ENCODE results near the gene ATM. TPM values are rescaled to one million over a fixed set of nuclear protein-coding genes. Genes with fewer than 3 reads are reported as not detected.

ATM gene
- total RNA-seq, 1 donor from 2014 or later: 68.9 TPM

GRCh38 chr11:108204929-108205499 lies 17.9 kb upstream of the ATM start:
- Histone ChIP-seq H3K4me1 (ENCODE audit: control insufficient read depth in 3 of 3, insufficient read depth in 3 of 3, low read length in 3 of 3) (peaks cover 0 to 6% (median 4%) of the 10 kb centered on the region in 3 donors), H3K9ac (ENCODE audit: low read depth in 1 of 3, low read length in 3 of 3) (no peak overlapping the region), H3K9me3 (ENCODE audit: control insufficient read depth in 3 of 3, low read length in 3 of 3) (no peaks in the 10 kb centered on the region), H3K4me3 (ENCODE audit: low read length in 3 of 3) (no peak overlapping the region), H3K36me3 (ENCODE audit: control insufficient read depth in 3 of 3, insufficient read depth in 3 of 3, low read length in 3 of 3) (peaks cover 17 to 22% (median 19%) of the 10 kb centered on the region in 3 donors), H3K27me3 (ENCODE audit: control insufficient read depth in 3 of 3, insufficient read depth in 3 of 3, low read length in 3 of 3) (no peaks in the 10 kb centered on the region), H3K27ac (ENCODE audit: low read depth, low read length) (no peak overlapping the region)

GRCh38 chr11:108206171-108206570 lies 16.7 kb upstream of the ATM start:
- H3K36me3 ChIP-seq (ENCODE audit: control insufficient read depth in 3 of 3, insufficient read depth in 3 of 3, low read length in 3 of 3): peaks cover 21 to 24% (median 22%) of the 10 kb centered on the region in 3 donors
- H3K27ac ChIP-seq (ENCODE audit: low read depth, low read length): no peak overlapping the region

GRCh38 chr11:108206969-108207682 lies 15.7 kb upstream of the ATM start:
- H3K9me3 ChIP-seq (ENCODE audit: control insufficient read depth in 3 of 3, low read length in 3 of 3): no peaks in the 10 kb centered on the region
- H3K4me1 ChIP-seq (ENCODE audit: control insufficient read depth in 3 of 3, insufficient read depth in 3 of 3, low read length in 3 of 3): peaks cover 0 to 6% (median 4%) of the 10 kb centered on the region in 3 donors
- H3K9ac ChIP-seq (ENCODE audit: low read depth in 1 of 3, low read length in 3 of 3): no peak overlapping the region
- H3K27ac ChIP-seq (ENCODE audit: low read depth, low read length): no peak overlapping the region
- no peak overlapping the region for H3K4me3 ChIP-seq (ENCODE audit: low read length in 3 of 3)
- peaks cover 21 to 24% (median 22%) of the 10 kb centered on the region in 3 donors for H3K36me3 ChIP-seq (ENCODE audit: control insufficient read depth in 3 of 3, insufficient read depth in 3 of 3, low read length in 3 of 3)
- no peaks in the 10 kb centered on the region for H3K27me3 ChIP-seq (ENCODE audit: control insufficient read depth in 3 of 3, insufficient read depth in 3 of 3, low read length in 3 of 3)

More at GRCh38 chr11:108206171-108206570, 16.7 kb upstream of the ATM start:
- Histone ChIP-seq H3K4me3 (ENCODE audit: low read length in 3 of 3) (no peak overlapping the region), H3K9me3 (ENCODE audit: control insufficient read depth in 3 of 3, low read length in 3 of 3) (no peaks in the 10 kb centered on the region), H3K9ac (ENCODE audit: low read depth in 1 of 3, low read length in 3 of 3) (no peak overlapping the region), H3K4me1 (ENCODE audit: control insufficient read depth in 3 of 3, insufficient read depth in 3 of 3, low read length in 3 of 3) (peaks cover 0 to 6% (median 4%) of the 10 kb centered on the region in 3 donors), H3K27me3 (ENCODE audit: control insufficient read depth in 3 of 3, insufficient read depth in 3 of 3, low read length in 3 of 3) (no peaks in the 10 kb centered on the region)

GRCh38 chr11:108207683-108208060 lies 15.2 kb upstream of the ATM start:
- Histone ChIP-seq H3K9ac (ENCODE audit: low read depth in 1 of 3, low read length in 3 of 3) (no peak overlapping the region), H3K4me1 (ENCODE audit: control insufficient read depth in 3 of 3, insufficient read depth in 3 of 3, low read length in 3 of 3) (peaks cover 0 to 6% (median 4%) of the 10 kb centered on the region in 3 donors), H3K27me3 (ENCODE audit: control insufficient read depth in 3 of 3, insufficient read depth in 3 of 3, low read length in 3 of 3) (no peaks in the 10 kb centered on the region), H3K27ac (ENCODE audit: low read depth, low read length) (no peak overlapping the region), H3K9me3 (ENCODE audit: control insufficient read depth in 3 of 3, low read length in 3 of 3) (no peaks in the 10 kb centered on the region), H3K36me3 (ENCODE audit: control insufficient read depth in 3 of 3, insufficient read depth in 3 of 3, low read length in 3 of 3) (peaks cover 21 to 24% (median 22%) of the 10 kb centered on the region in 3 donors), H3K4me3 (ENCODE audit: low read length in 3 of 3) (no peak overlapping the region)

GRCh38 chr11:108210441-108210840 lies 12.4 kb upstream of the ATM start:
- Histone ChIP-seq H3K4me3 (ENCODE audit: low read length in 3 of 3) (no peak overlapping the region), H3K27ac (ENCODE audit: low read depth, low read length) (no peak overlapping the region), H3K27me3 (ENCODE audit: control insufficient read depth in 3 of 3, insufficient read depth in 3 of 3, low read length in 3 of 3) (no peaks in the 10 kb centered on the region), H3K9ac (ENCODE audit: low read depth in 1 of 3, low read length in 3 of 3) (no peak overlapping the region), H3K36me3 (ENCODE audit: control insufficient read depth in 3 of 3, insufficient read depth in 3 of 3, low read length in 3 of 3) (peaks cover 17 to 20% (median 19%) of the 10 kb centered on the region in 3 donors), H3K9me3 (ENCODE audit: control insufficient read depth in 3 of 3, low read length in 3 of 3) (no peaks in the 10 kb centered on the region), H3K4me1 (ENCODE audit: control insufficient read depth in 3 of 3, insufficient read depth in 3 of 3, low read length in 3 of 3) (peaks cover 0 to 6% (median 4%) of the 10 kb centered on the region in 3 donors)

- H3K9ac ChIP-seq (ENCODE audit: low read depth in 1 of 3, low read length in 3 of 3): no peak overlapping the region
- H3K9me3 ChIP-seq (ENCODE audit: control insufficient read depth in 3 of 3, low read length in 3 of 3): no peaks in the 10 kb centered on the region
- no peaks in the 10 kb centered on the region for H3K27me3 ChIP-seq (ENCODE audit: control insufficient read depth in 3 of 3, insufficient read depth in 3 of 3, low read length in 3 of 3)
- no peak overlapping the region for H3K27ac ChIP-seq (ENCODE audit: low read depth, low read length)
- peaks cover 0 to 4% (median 4%) of the 10 kb centered on the region in 3 donors for H3K36me3 ChIP-seq (ENCODE audit: control insufficient read depth in 3 of 3, insufficient read depth in 3 of 3, low read length in 3 of 3)
- H3K4me3 ChIP-seq (ENCODE audit: low read length in 3 of 3): no peak overlapping the region
- no peaks in the 10 kb centered on the region for H3K4me1 ChIP-seq (ENCODE audit: control insufficient read depth in 3 of 3, insufficient read depth in 3 of 3, low read length in 3 of 3)
These were observed 9.1 kb upstream of the ATM start for GRCh38 chr11:108213784-108214183.

GRCh38 chr11:108216988-108217387 lies 5.9 kb upstream of the ATM start:
- no peak overlapping the region for H3K4me3 ChIP-seq (ENCODE audit: low read length in 3 of 3)

GRCh38 chr11:108218455-108218854 lies 4.4 kb upstream of the ATM start:
- Histone ChIP-seq H3K27me3 (ENCODE audit: control insufficient read depth in 3 of 3, insufficient read depth in 3 of 3, low read length in 3 of 3) (no peaks in the 10 kb centered on the region), H3K9me3 (ENCODE audit: control insufficient read depth in 3 of 3, low read length in 3 of 3) (no peaks in the 10 kb centered on the region), H3K36me3 (ENCODE audit: control insufficient read depth in 3 of 3, insufficient read depth in 3 of 3, low read length in 3 of 3) (no peaks in the 10 kb centered on the region), H3K27ac (ENCODE audit: low read depth, low read length) (no peak overlapping the region), H3K9ac (ENCODE audit: low read depth in 1 of 3, low read length in 3 of 3) (no peak overlapping the region), H3K4me3 (ENCODE audit: low read length in 3 of 3) (no peak overlapping the region), H3K4me1 (ENCODE audit: control insufficient read depth in 3 of 3, insufficient read depth in 3 of 3, low read length in 3 of 3) (peaks cover 8 to 19% (median 15%) of the 10 kb centered on the region in 3 donors)

More at GRCh38 chr11:108216988-108217387, 5.9 kb upstream of the ATM start:
- Histone ChIP-seq H3K4me1 (ENCODE audit: control insufficient read depth in 3 of 3, insufficient read depth in 3 of 3, low read length in 3 of 3) (peaks cover 8 to 18% (median 14%) of the 10 kb centered on the region in 3 donors), H3K27me3 (ENCODE audit: control insufficient read depth in 3 of 3, insufficient read depth in 3 of 3, low read length in 3 of 3) (no peaks in the 10 kb centered on the region), H3K36me3 (ENCODE audit: control insufficient read depth in 3 of 3, insufficient read depth in 3 of 3, low read length in 3 of 3) (no peaks in the 10 kb centered on the region), H3K9me3 (ENCODE audit: control insufficient read depth in 3 of 3, low read length in 3 of 3) (no peaks in the 10 kb centered on the region), H3K27ac (ENCODE audit: low read depth, low read length) (no peak overlapping the region), H3K9ac (ENCODE audit: low read depth in 1 of 3, low read length in 3 of 3) (no peak overlapping the region)

GRCh38 chr11:108218912-108219783 lies 3.7 kb upstream of the ATM start:
- no peak overlapping the region for H3K27ac ChIP-seq (ENCODE audit: low read depth, low read length)
- H3K9ac ChIP-seq (ENCODE audit: low read depth in 1 of 3, low read length in 3 of 3): no peak overlapping the region
- no peak overlapping the region for H3K4me3 ChIP-seq (ENCODE audit: low read length in 3 of 3)
- no peaks in the 10 kb centered on the region for H3K9me3 ChIP-seq (ENCODE audit: control insufficient read depth in 3 of 3, low read length in 3 of 3)
- H3K27me3 ChIP-seq (ENCODE audit: control insufficient read depth in 3 of 3, insufficient read depth in 3 of 3, low read length in 3 of 3): no peaks in the 10 kb centered on the region
- peaks cover 13 to 26% (median 22%) of the 10 kb centered on the region in 3 donors for H3K4me1 ChIP-seq (ENCODE audit: control insufficient read depth in 3 of 3, insufficient read depth in 3 of 3, low read length in 3 of 3)
- no peaks in the 10 kb centered on the region for H3K36me3 ChIP-seq (ENCODE audit: control insufficient read depth in 3 of 3, insufficient read depth in 3 of 3, low read length in 3 of 3)
